Measurements from ENCODE around the gene STX8.

Gene STX8

GRCh38 chr17:9283909-9284308 lies 291.7 kb downstream of the STX8 start (continued):
- no peak for TF ChIP-seq ZNF549 (tag by site-specific recombination; IDR thresholded peaks at IDR 0.05)

DNA sequence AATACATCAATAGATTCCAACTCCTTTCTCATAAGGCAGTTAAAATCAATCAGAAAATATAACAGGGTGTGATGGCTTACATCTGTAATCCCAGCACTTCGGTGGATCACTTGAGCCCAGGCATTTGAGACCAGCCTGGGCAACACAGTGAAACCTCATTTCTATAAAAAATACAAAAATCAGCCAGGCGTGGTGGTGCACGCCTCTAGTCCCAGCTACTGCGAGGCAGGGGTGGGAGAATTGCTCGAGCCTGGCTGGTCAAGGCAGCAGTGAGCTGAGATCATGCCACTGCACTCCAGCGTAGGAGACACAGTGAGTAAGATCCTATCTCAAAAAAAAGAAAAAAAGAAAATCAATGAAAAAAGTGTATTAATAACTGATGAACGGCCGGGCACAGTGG lies 295.7 kb downstream of the STX8 start:
- POLR2A ChIA-PET = no interaction called here
- Histone ChIP-seq H3K4me1 (ENCODE audit: control insufficient read depth, insufficient read depth, low read length) (0 out of 2 replicates have a peak, but pooled peaks cover 2% of the 10 kb centered on the region), H3K9me3 (ENCODE audit: control insufficient read depth, insufficient read depth, low read depth, low read length) (no peaks in the 10 kb centered on the region), H3K27ac (ENCODE audit: extremely low read depth, low read depth, low read length) (no peak overlapping the region), H3K4me3 (ENCODE audit: low read depth, low read length) (no peak overlapping the region), H3K36me3 (ENCODE audit: control insufficient read depth in 2 of 2, insufficient read depth in 1 of 2, low read length in 2 of 2) (no peaks in the 10 kb centered on the region)
- CTCF ChIA-PET = interaction anchor here (0.6 to 3.2 kb wide), 3 partner anchors 10 to 240 kb away, joined by 3 to 12 read pairs (median 3); no protein-coding TSS in a partner anchor
- no peak for TF ChIP-seq ZNF202 (tag by site-specific recombination; IDR thresholded peaks at IDR 0.05; ENCODE audit: borderline replicate concordance)
- TF ChIP-seq IKZF3 (tag by site-specific recombination; IDR thresholded peaks at IDR 0.05) = no peak
- TF ChIP-seq KLF8 (tag by site-specific recombination; IDR thresholded peaks at IDR 0.05) = no peak
- TF ChIP-seq, protein P1, sequence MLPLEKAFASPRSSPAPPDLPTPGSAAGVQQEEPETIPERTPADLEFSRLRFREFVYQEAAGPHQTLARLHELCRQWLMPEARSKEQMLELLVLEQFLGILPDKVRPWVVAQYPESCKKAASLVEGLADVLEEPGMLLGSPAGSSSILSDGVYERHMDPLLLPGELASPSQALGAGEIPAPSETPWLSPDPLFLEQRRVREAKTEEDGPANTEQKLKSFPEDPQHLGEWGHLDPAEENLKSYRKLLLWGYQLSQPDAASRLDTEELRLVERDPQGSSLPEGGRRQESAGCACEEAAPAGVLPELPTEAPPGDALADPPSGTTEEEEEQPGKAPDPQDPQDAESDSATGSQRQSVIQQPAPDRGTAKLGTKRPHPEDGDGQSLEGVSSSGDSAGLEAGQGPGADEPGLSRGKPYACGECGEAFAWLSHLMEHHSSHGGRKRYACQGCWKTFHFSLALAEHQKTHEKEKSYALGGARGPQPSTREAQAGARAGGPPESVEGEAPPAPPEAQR (tag by site-specific recombination; IDR thresholded peaks at IDR 0.05) = no peak
- TF ChIP-seq KLF10 (tag by site-specific recombination; IDR thresholded peaks at IDR 0.05) = no peak
- TF ChIP-seq ZBTB17 (tag by site-specific recombination; IDR thresholded peaks at IDR 0.05) = no peak
- no peak for TF ChIP-seq ZNF398 (tag by site-specific recombination; IDR thresholded peaks at IDR 0.05)
- no peak for TF ChIP-seq ZSCAN23 (tag by site-specific recombination; IDR thresholded peaks at IDR 0.05)
- TF ChIP-seq GLIS2 (tag by site-specific recombination; IDR thresholded peaks at IDR 0.05) = no peak
- TF ChIP-seq YY1 (tag by site-specific recombination; IDR thresholded peaks at IDR 0.05) = no peak
- no peak for TF ChIP-seq GLI2 (tag by site-specific recombination; IDR thresholded peaks at IDR 0.05; ENCODE audit: borderline replicate concordance, low read depth)
- TF ChIP-seq ZNF416 (tag by site-specific recombination; IDR thresholded peaks at IDR 0.05) = no peak
- TF ChIP-seq GLI4 (tag by site-specific recombination; IDR thresholded peaks at IDR 0.05) = no peak
- TF ChIP-seq ZNF16 (tag by site-specific recombination; IDR thresholded peaks at IDR 0.05; ENCODE audit: low read depth) = no peak
- TF ChIP-seq ZBTB20 (tag by site-specific recombination; IDR thresholded peaks at IDR 0.05) = no peak
- TF ChIP-seq ZNF155 (tag by site-specific recombination; IDR thresholded peaks at IDR 0.05) = no peak
- no peak for TF ChIP-seq HOXC10 (CRISPR knock-in tag; IDR thresholded peaks at IDR 0.05)
- no peak for TF ChIP-seq ZNF114 (tag by site-specific recombination; IDR thresholded peaks at IDR 0.05)
- TF ChIP-seq HOXA7 (CRISPR knock-in tag; IDR thresholded peaks at IDR 0.05; ENCODE audit: borderline replicate concordance) = no peak

DNA sequence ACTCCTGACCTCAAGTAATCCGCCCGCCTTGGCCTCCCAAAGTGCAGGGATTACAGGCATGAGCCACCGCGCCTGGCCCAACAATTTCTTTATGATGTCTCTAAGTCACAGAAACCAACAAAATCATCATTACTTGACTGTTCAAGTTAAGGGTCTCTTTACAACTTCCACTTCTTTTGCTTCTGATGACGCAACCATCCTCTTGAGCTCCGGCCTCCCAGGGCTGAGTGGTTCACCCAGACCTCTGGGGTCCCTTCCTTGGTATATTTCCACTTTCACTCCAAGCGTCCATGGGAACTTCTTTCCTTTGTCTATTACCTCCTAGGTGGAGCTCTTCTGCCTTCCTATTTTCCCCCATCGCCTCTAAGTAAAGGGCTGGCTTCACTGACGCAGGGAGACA lies 300.6 kb downstream of the STX8 start:
- Histone ChIP-seq H3K4me1 (ENCODE audit: control insufficient read depth, insufficient read depth, low read length) (no peaks in the 10 kb centered on the region), H3K36me3 (ENCODE audit: control insufficient read depth in 2 of 2, insufficient read depth in 1 of 2, low read length in 2 of 2) (no peaks in the 10 kb centered on the region), H3K9me3 (ENCODE audit: control insufficient read depth, insufficient read depth, low read depth, low read length) (no peaks in the 10 kb centered on the region), H3K27ac (ENCODE audit: extremely low read depth, low read depth, low read length) (no peak overlapping the region), H3K4me3 (ENCODE audit: low read depth, low read length) (no peak overlapping the region)
- TF ChIP-seq ZNF23 (tag by site-specific recombination; IDR thresholded peaks at IDR 0.05; ENCODE audit: borderline replicate concordance) (no peak), GLIS1 (tag by site-specific recombination; IDR thresholded peaks at IDR 0.05) (no peak), ZNF211 (tag by site-specific recombination; IDR thresholded peaks at IDR 0.05; ENCODE audit: low read depth) (no peak), MYNN (tag by site-specific recombination; IDR thresholded peaks at IDR 0.05; ENCODE audit: borderline replicate concordance) (no peak)
- TF ChIP-seq, protein P2, sequence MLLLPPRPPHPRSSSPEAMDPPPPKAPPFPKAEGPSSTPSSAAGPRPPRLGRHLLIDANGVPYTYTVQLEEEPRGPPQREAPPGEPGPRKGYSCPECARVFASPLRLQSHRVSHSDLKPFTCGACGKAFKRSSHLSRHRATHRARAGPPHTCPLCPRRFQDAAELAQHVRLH (tag by site-specific recombination; IDR thresholded peaks at IDR 0.05) = no peak
- ChIA-PET POLR2A (no interaction called here), CTCF (no interaction called here)

Measured in HEK293 (cell line).